ENCODE data around the gene RBPJL.
A peak's percentile ranks its signal among the peaks of the same experiment; 100 is the strongest.

RBPJL gene

DNA sequence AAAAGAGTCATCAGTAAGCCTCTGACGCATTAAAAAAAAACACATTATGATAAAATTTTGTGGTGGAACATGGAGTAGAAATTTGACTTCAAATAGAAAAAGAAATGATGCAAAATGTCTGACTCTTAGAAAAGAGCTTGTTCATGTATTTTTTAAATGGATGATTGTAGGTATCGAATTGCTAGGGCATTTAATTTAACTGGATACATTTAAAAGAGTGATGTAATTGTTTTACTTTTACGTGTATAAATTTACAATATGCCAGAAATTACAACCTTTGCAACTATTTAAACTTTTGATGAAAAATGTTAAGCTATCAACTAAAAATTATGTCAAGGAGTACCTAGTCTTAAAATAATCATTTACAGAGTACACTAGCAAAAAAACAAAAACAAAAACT is 46.1 kb downstream of the RBPJL start:
- Histone ChIP-seq H3K9ac (ENCODE audit: low read length in 2 of 2) (no peak overlapping the region), H3K27ac (ENCODE audit: low read length) (no peak overlapping the region), H3K4me3 (ENCODE audit: low read length in 2 of 2) (no peak overlapping the region), H3K27me3 (ENCODE audit: control insufficient read depth in 1 of 2, insufficient read depth in 2 of 2, low read length in 2 of 2) (no peaks in the 10 kb centered on the region), H3K36me3 (ENCODE audit: control insufficient read depth in 2 of 2, insufficient read depth in 2 of 2, low read length in 2 of 2) (no peaks in the 10 kb centered on the region), H3K9me3 (ENCODE audit: control insufficient read depth in 2 of 2, low read length in 2 of 2) (no peaks in the 10 kb centered on the region), H3K4me1 (ENCODE audit: control insufficient read depth, insufficient read depth, low read length) (peaks cover 21% of the 10 kb centered on the region)

- no peaks in the 10 kb centered on the region for H3K36me3 ChIP-seq (ENCODE audit: control insufficient read depth in 2 of 2, insufficient read depth in 2 of 2, low read length in 2 of 2)
- peak overlapping the region; percentile 77 for H3K27ac ChIP-seq (ENCODE audit: low read length)
- no peaks in the 10 kb centered on the region for H3K9me3 ChIP-seq (ENCODE audit: control insufficient read depth in 2 of 2, low read length in 2 of 2)
- no peak overlapping the region for H3K9ac ChIP-seq (ENCODE audit: low read length in 2 of 2)
- peaks cover 28% of the 10 kb centered on the region for H3K4me1 ChIP-seq (ENCODE audit: control insufficient read depth, insufficient read depth, low read length)
- H3K4me3 ChIP-seq (ENCODE audit: low read length in 2 of 2) = no peak overlapping the region
- no peaks in the 10 kb centered on the region for H3K27me3 ChIP-seq (ENCODE audit: control insufficient read depth in 1 of 2, insufficient read depth in 2 of 2, low read length in 2 of 2)
Observed at GRCh38 chr20:45353746-45354145, 47.1 kb downstream of the RBPJL start.

- Histone ChIP-seq H3K4me1 (ENCODE audit: control insufficient read depth, insufficient read depth, low read length) (peaks cover 35% of the 10 kb centered on the region), H3K27ac (ENCODE audit: low read length) (peak overlapping the region; percentile 77), H3K4me3 (ENCODE audit: low read length in 2 of 2) (no peak overlapping the region), H3K27me3 (ENCODE audit: control insufficient read depth in 1 of 2, insufficient read depth in 2 of 2, low read length in 2 of 2) (no peaks in the 10 kb centered on the region), H3K36me3 (ENCODE audit: control insufficient read depth in 2 of 2, insufficient read depth in 2 of 2, low read length in 2 of 2) (no peaks in the 10 kb centered on the region), H3K9ac (ENCODE audit: low read length in 2 of 2) (peak overlapping the region in 1 of 2 donors; percentile 7), H3K9me3 (ENCODE audit: control insufficient read depth in 2 of 2, low read length in 2 of 2) (no peaks in the 10 kb centered on the region)
Observed at GRCh38 chr20:45354423-45355208, 48.0 kb downstream of the RBPJL start.

DNA sequence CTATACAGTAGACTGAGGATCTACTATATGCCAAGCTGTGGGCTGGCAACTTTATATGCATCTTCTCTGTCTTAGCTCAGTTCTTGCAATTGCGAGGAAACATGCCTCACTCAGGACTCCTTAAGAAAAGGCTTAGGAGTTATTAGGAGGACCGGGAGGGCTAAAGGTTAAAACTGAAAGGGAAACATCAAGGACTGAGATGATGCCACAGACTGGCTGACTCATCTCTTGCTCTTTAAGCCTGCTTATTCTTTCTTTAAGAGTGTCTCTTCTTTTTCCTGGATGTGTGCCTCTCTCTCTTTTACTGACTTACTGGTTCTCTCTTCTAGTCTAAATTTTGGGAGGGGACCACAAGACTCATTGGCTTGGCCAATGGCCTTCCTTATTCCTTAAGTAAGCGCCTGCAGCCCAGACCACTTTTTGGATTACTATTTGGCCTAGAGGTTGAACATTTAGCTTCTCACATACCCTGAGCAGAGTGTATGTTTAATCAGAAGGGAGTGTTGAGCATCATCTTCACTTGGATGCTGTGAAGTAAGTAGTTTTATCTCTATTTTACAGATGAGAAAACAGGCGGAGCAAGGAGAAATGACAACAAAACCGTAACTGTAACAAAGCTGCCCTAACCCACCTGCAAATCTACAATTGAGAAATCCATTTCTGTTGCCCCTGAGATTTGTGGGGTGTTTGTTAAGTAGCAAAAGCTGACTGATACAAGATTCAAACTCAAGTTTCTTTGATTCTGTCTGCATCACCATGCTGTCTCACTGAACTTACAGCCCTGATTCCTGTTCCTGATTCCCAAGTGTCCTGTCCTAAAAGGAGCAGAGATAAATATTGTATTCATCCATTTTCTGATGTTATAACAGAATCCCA is 48.8 kb downstream of the RBPJL start:
- Histone ChIP-seq H3K4me1 (ENCODE audit: control insufficient read depth, insufficient read depth, low read length) (peaks cover 40% of the 10 kb centered on the region), H3K27me3 (ENCODE audit: control insufficient read depth in 1 of 2, insufficient read depth in 2 of 2, low read length in 2 of 2) (no peaks in the 10 kb centered on the region), H3K9me3 (ENCODE audit: control insufficient read depth in 2 of 2, low read length in 2 of 2) (no peaks in the 10 kb centered on the region), H3K9ac (ENCODE audit: low read length in 2 of 2) (peak overlapping the region in 1 of 2 donors; percentile 12), H3K4me3 (ENCODE audit: low read length in 2 of 2) (no peak overlapping the region), H3K27ac (ENCODE audit: low read length) (peak overlapping the region; percentile 77), H3K36me3 (ENCODE audit: control insufficient read depth in 2 of 2, insufficient read depth in 2 of 2, low read length in 2 of 2) (no peaks in the 10 kb centered on the region)

GRCh38 chr20:45358282-45359068 is 51.8 kb downstream of the RBPJL start:
- peak overlapping the region in 1 of 2 donors; percentile 24 for H3K4me3 ChIP-seq (ENCODE audit: low read length in 2 of 2)
- no peaks in the 10 kb centered on the region for H3K36me3 ChIP-seq (ENCODE audit: control insufficient read depth in 2 of 2, insufficient read depth in 2 of 2, low read length in 2 of 2)
- H3K9ac ChIP-seq (ENCODE audit: low read length in 2 of 2) = peak overlapping the region; percentile 64 to 68
- no peaks in the 10 kb centered on the region for H3K27me3 ChIP-seq (ENCODE audit: control insufficient read depth in 1 of 2, insufficient read depth in 2 of 2, low read length in 2 of 2)
- peak overlapping the region; percentile 96 for H3K27ac ChIP-seq (ENCODE audit: low read length)
- H3K9me3 ChIP-seq (ENCODE audit: control insufficient read depth in 2 of 2, low read length in 2 of 2) = no peaks in the 10 kb centered on the region
- peaks cover 46% of the 10 kb centered on the region for H3K4me1 ChIP-seq (ENCODE audit: control insufficient read depth, insufficient read depth, low read length)

GRCh38 chr20:45359069-45359405 is 52.4 kb downstream of the RBPJL start:
- Histone ChIP-seq H3K4me1 (ENCODE audit: control insufficient read depth, insufficient read depth, low read length) (peaks cover 51% of the 10 kb centered on the region), H3K9ac (ENCODE audit: low read length in 2 of 2) (peak overlapping the region; percentile 64 to 68), H3K27me3 (ENCODE audit: control insufficient read depth in 1 of 2, insufficient read depth in 2 of 2, low read length in 2 of 2) (no peaks in the 10 kb centered on the region), H3K36me3 (ENCODE audit: control insufficient read depth in 2 of 2, insufficient read depth in 2 of 2, low read length in 2 of 2) (no peaks in the 10 kb centered on the region), H3K27ac (ENCODE audit: low read length) (peak overlapping the region; percentile 96), H3K4me3 (ENCODE audit: low read length in 2 of 2) (peak overlapping the region in 1 of 2 donors; percentile 24), H3K9me3 (ENCODE audit: control insufficient read depth in 2 of 2, low read length in 2 of 2) (no peaks in the 10 kb centered on the region)

DNA sequence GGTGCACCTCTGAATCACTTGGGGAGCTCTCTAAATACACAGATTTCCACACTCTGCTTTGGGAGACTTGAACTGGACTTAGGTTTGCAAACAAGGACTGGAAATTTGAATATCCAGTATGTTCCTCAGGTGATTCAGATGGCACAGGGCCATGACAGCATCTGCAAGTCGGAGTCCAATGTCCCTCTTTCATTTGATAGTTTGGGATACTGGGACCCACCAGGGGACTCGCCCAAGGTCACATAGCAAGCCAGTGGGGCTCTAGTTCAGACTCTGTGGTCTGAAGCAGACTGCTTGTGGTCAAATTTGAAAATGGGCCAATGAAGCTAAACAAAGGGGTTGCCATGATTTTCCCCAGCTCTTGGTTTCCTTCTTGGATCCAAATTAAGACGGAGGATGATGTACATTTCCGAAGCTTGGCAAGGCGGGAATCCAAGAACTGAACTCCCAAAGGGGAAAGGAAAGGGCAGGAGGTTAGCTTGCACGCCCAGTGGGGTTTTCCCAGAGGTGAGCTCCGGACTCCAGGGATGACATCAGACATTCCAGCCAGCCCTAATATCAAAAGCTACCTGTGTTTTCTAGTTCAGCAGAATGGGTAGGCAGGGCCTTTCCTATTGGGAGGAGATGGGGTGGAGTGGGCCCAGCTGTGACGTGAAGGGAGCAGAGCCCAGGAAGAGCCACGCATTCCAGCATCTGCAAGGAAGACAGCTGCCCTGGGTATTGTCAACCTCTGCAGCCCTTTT is 52.9 kb downstream of the RBPJL start:
- no peaks in the 10 kb centered on the region for H3K9me3 ChIP-seq (ENCODE audit: control insufficient read depth in 2 of 2, low read length in 2 of 2)
- H3K27me3 ChIP-seq (ENCODE audit: control insufficient read depth in 1 of 2, insufficient read depth in 2 of 2, low read length in 2 of 2) = no peaks in the 10 kb centered on the region
- no peak overlapping the region for H3K4me3 ChIP-seq (ENCODE audit: low read length in 2 of 2)
- no peaks in the 10 kb centered on the region for H3K36me3 ChIP-seq (ENCODE audit: control insufficient read depth in 2 of 2, insufficient read depth in 2 of 2, low read length in 2 of 2)
- peak overlapping the region; percentile 13 to 68 for H3K9ac ChIP-seq (ENCODE audit: low read length in 2 of 2)
- peaks cover 48% of the 10 kb centered on the region for H3K4me1 ChIP-seq (ENCODE audit: control insufficient read depth, insufficient read depth, low read length)
- peak overlapping the region; percentile 96 for H3K27ac ChIP-seq (ENCODE audit: low read length)

DNA sequence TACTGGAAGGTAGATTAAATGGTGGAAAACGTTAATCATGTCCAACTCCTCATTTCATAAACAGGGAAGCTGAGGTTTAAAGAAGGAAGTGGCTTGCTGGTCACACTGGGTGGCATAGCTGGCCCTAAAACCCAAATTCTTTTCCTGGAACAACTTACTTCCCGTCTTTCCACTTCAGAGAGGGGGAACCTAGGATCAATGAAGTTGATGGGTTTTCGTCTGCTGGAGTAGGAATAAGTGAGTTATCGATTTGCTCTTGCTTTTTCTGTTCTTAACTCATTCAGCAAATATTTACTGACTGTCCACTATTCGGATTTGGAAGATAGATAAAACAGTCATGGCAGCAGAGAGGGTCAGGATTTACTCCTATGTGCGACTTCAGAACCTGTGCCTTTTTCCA is 55.2 kb downstream of the RBPJL start:
- H3K4me3 ChIP-seq (ENCODE audit: low read length in 2 of 2) = no peak overlapping the region
- no peaks in the 10 kb centered on the region for H3K27me3 ChIP-seq (ENCODE audit: control insufficient read depth in 1 of 2, insufficient read depth in 2 of 2, low read length in 2 of 2)
- H3K9me3 ChIP-seq (ENCODE audit: control insufficient read depth in 2 of 2, low read length in 2 of 2) = no peaks in the 10 kb centered on the region
- H3K27ac ChIP-seq (ENCODE audit: low read length) = no peak overlapping the region
- H3K4me1 ChIP-seq (ENCODE audit: control insufficient read depth, insufficient read depth, low read length) = peaks cover 55% of the 10 kb centered on the region
- H3K9ac ChIP-seq (ENCODE audit: low read length in 2 of 2) = no peak overlapping the region
- H3K36me3 ChIP-seq (ENCODE audit: control insufficient read depth in 2 of 2, insufficient read depth in 2 of 2, low read length in 2 of 2) = peaks cover 10 to 11% of the 10 kb centered on the region in 2 donors

- H3K9me3 ChIP-seq (ENCODE audit: control insufficient read depth in 2 of 2, low read length in 2 of 2) = no peaks in the 10 kb centered on the region
- peaks cover 45% of the 10 kb centered on the region for H3K4me1 ChIP-seq (ENCODE audit: control insufficient read depth, insufficient read depth, low read length)
- peak within 1 kb of the TSS; percentile 97 for H3K27ac ChIP-seq (ENCODE audit: low read length)
- peaks cover 22 to 23% of the 10 kb centered on the region in 2 donors for H3K36me3 ChIP-seq (ENCODE audit: control insufficient read depth in 2 of 2, insufficient read depth in 2 of 2, low read length in 2 of 2)
- no peaks in the 10 kb centered on the region for H3K27me3 ChIP-seq (ENCODE audit: control insufficient read depth in 1 of 2, insufficient read depth in 2 of 2, low read length in 2 of 2)
- H3K4me3 ChIP-seq (ENCODE audit: low read length in 2 of 2) = peak within 1 kb of the TSS; percentile 84 to 92
- H3K9ac ChIP-seq (ENCODE audit: low read length in 2 of 2) = peak within 1 kb of the TSS; percentile 94 to 97
Observed at GRCh38 chr20:45362804-45363610, 56.4 kb downstream of the RBPJL start, which contains the start of gene SYS1. SYS1 (plus strand) TSS chr20:45363156; CDS start chr20:45363532, 376 bp downstream.

All from stomach smooth muscle (tissue), 2 donors.